Retinal pigment epithelial cell (primary cell): ENCODE measurements around the gene KRTAP4-9.

Experiments used
- DNase-seq: peaks from one replicate; pipeline ENCODE4 v3.0.0-alpha.2; 2010; ENCODE audit warnings: low read depth
- H3K4me3 ChIP-seq: 2 replicates; pipeline ENCODE4 v1.5.1; 2011; ENCODE audit warnings: mild to moderate bottlenecking, low read length, control low read depth, moderate library complexity
- CTCF ChIP-seq: conservative IDR thresholded peaks from 2 replicates; pipeline ENCODE4 v1.5.1; 2011; ENCODE audit warnings: low read depth, low read length, control low read depth, inconsistent platforms

The KRTAP4-9 gene

GRCh38 chr17:41151525-41151924, 46.3 kb downstream of the KRTAP4-9 start:
- TF ChIP-seq CTCF = no peak
- DNase-seq = no peak
- H3K4me3 ChIP-seq = no peak overlapping the region

GRCh38 chr17:41153856-41154255, 48.7 kb downstream of the KRTAP4-9 start:
- no peak overlapping the region for H3K4me3 ChIP-seq
- TF ChIP-seq CTCF = no peak
- DNase-seq = no peak
